Gastrocnemius medialis (tissue), 4 donors: ENCODE measurements around the gene AKAP9.

ENCODE experiments used
- POLR2A ChIP-seq, 2 donors: fragments of 450-650 bp; IDR thresholded peaks; one replicate each; pipeline ENCODE4 v1.6.1; 2017; ENCODE audit warnings: antibody characterized with exemption in 2 of 2, mild to moderate bottlenecking in 2 of 2, moderate library complexity in 2 of 2
- TF ChIP-seq, protein P1 (sequence below), 5 experiments: fragments of 450-650 bp in 3 of 5; fragments of 200-600 bp in 2 of 5; sonication (generic) in 2 of 5; IDR thresholded peaks in 4 of 5; conservative IDR thresholded peaks in 1 of 5; 1 replicate in 4 of 5; 2 replicates in 1 of 5; pipeline ENCODE4 v1.5.1; 2016 to 2019; ENCODE audit warnings: antibody characterized with exemption in 5 of 5, mild to moderate bottlenecking in 3 of 5, moderate library complexity in 3 of 5

DNA sequence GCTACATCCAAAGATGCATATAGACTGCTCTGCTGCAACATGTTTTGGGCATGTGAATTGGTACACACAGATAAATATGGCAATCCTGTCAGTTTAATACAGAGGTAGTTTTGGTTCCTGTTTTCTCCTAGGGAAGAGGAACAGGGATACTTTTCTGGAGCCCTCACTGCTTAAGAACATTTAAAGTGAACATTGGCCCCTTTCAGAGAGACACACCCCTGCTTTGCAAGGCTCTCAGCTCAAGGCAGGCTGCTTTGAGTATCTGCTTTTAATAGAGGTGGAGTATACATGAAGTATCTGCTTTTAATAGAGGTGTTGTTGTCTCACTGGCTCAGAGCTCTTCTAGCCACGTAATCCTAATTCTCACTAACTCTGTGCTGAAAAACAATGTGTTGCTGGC lies 154.7 kb downstream of the AKAP9 start:
- TF ChIP-seq, protein P1, sequence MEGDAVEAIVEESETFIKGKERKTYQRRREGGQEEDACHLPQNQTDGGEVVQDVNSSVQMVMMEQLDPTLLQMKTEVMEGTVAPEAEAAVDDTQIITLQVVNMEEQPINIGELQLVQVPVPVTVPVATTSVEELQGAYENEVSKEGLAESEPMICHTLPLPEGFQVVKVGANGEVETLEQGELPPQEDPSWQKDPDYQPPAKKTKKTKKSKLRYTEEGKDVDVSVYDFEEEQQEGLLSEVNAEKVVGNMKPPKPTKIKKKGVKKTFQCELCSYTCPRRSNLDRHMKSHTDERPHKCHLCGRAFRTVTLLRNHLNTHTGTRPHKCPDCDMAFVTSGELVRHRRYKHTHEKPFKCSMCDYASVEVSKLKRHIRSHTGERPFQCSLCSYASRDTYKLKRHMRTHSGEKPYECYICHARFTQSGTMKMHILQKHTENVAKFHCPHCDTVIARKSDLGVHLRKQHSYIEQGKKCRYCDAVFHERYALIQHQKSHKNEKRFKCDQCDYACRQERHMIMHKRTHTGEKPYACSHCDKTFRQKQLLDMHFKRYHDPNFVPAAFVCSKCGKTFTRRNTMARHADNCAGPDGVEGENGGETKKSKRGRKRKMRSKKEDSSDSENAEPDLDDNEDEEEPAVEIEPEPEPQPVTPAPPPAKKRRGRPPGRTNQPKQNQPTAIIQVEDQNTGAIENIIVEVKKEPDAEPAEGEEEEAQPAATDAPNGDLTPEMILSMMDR (IDR thresholded peaks at IDR 0.05 in 4 of 5, conservative IDR thresholded peaks at IDR 0.05 in 1 of 5): no peak
- TF ChIP-seq POLR2A (IDR thresholded peaks at IDR 0.05): no peak
